Common myeloid progenitor, CD34-positive (primary cell): ENCODE results near the gene SPNS1.

ENCODE experiments used
- CTCF ChIA-PET: fragments of 350-600 bp; sonication (Branson Sonifier 250); formaldehyde crosslinking; loops from one replicate; lab custom pipeline; 2021; ENCODE audit warnings: antibody characterized with exemption; lab: Charles Lee
- POLR2A ChIA-PET: fragments of 350-600 bp; sonication (Branson Sonifier 250); formaldehyde crosslinking; loops from one replicate; lab custom pipeline; 2021; ENCODE audit warnings: antibody characterized with exemption; lab: Charles Lee
- DNase-seq, 3 donors: peaks; one replicate each; pipeline versions ENCODE4 v3.0.0 to v3.0.0-alpha.2; 2013
- H3K27ac ChIP-seq, 2 experiments: 1 replicate in 1 of 2; 2 replicates in 1 of 2; pipeline ENCODE4 v1.7.0; 2013; ENCODE audit warnings: inconsistent platforms in 2 of 2, low read length in 2 of 2, mild to moderate bottlenecking in 2 of 2, low read depth in 1 of 2, moderate library complexity in 1 of 2; ENCODE audit not compliant: severe bottlenecking in 2 of 2, insufficient read depth in 1 of 2, poor library complexity in 1 of 2
- H3K27me3 ChIP-seq, 5 experiments: replicated peaks in 2 of 5; 1 replicate in 3 of 5; 2 replicates in 2 of 5; pipeline versions ENCODE4 v1.6.1 to v1.7.0; 2013; ENCODE audit warnings: low read length in 4 of 5, mild to moderate bottlenecking in 2 of 5, moderate library complexity in 2 of 5, inconsistent platforms in 1 of 5; ENCODE audit not compliant: insufficient read depth in 5 of 5, control insufficient read depth in 4 of 5
- H3K36me3 ChIP-seq, 4 experiments: 1 replicate in 2 of 4; 2 replicates in 2 of 4; pipeline versions ENCODE4 v1.6.1 to v1.7.0; 2013; ENCODE audit warnings: low read length in 3 of 4, control low read depth in 1 of 4, mild to moderate bottlenecking in 1 of 4; ENCODE audit not compliant: control insufficient read depth in 4 of 4, insufficient read depth in 4 of 4
- H3K4me1 ChIP-seq, 4 experiments: 1 replicate in 3 of 4; 2 replicates in 1 of 4; pipeline versions ENCODE4 v1.6.1 to v1.7.1; 2013; ENCODE audit warnings: low read length in 3 of 4, mild to moderate bottlenecking in 3 of 4, control low read depth in 1 of 4, inconsistent platforms in 1 of 4, moderate library complexity in 1 of 4; ENCODE audit not compliant: control insufficient read depth in 4 of 4, insufficient read depth in 4 of 4; ENCODE audit errors: control extremely low read depth in 1 of 4
- H3K4me3 ChIP-seq, 7 experiments: 1 replicate in 4 of 7; 2 replicates in 3 of 7; pipeline versions ENCODE4 v1.5.1 to v1.7.0; 2013; ENCODE audit warnings: mild to moderate bottlenecking in 7 of 7, low read length in 6 of 7, moderate library complexity in 6 of 7, inconsistent platforms in 2 of 7, low read depth in 2 of 7, control low read depth in 1 of 7; ENCODE audit not compliant: insufficient read depth in 4 of 7, control insufficient read depth in 1 of 7; ENCODE audit errors: extremely low read depth in 1 of 7
- H3K9me3 ChIP-seq, 5 experiments: 1 replicate in 4 of 5; 2 replicates in 1 of 5; pipeline versions ENCODE4 v1.6.1 to v1.7.1; 2013; ENCODE audit warnings: low read length in 4 of 5, mild to moderate bottlenecking in 2 of 5, inconsistent platforms in 1 of 5, low read depth in 1 of 5, moderate library complexity in 1 of 5; ENCODE audit not compliant: control insufficient read depth in 4 of 5, insufficient read depth in 2 of 5; ENCODE audit errors: control extremely low read depth in 1 of 5
- WGBS: methylation state at CpG from one replicate; pipeline ENCODE4 v1.1.5; 2013; ENCODE audit not compliant: insufficient coverage; 5-methylcytosine and 5-hydroxymethylcytosine counted together

SPNS1 gene

GRCh38 chr16:29009050-29009837, 34.7 kb downstream of the SPNS1 start:
- peak overlapping the region in 1 of 2 experiments; percentile 73 for H3K27ac ChIP-seq
- peak overlapping the region in 3 of 7 experiments; percentile 13 to 54 (median 36) for H3K4me3 ChIP-seq
- peak; percentile 79 to 91 (median 85) for DNase-seq
- H3K9me3 ChIP-seq: no peaks in the 10 kb centered on the region
- POLR2A ChIA-PET: no interaction called here
- no peaks in the 10 kb centered on the region for H3K36me3 ChIP-seq
- H3K4me1 ChIP-seq: peaks cover 2 to 64% (median 39%) of the 10 kb centered on the region in 4 experiments
- CTCF ChIA-PET: interaction anchor here (0.9 to 1.2 kb wide), 2 partner anchors 8 to 66 kb away, joined by 3 to 5 read pairs; no protein-coding TSS in a partner anchor
- no peaks in the 10 kb centered on the region for H3K27me3 ChIP-seq
- WGBS: 39% methylated on average over 10 of the region's 14 CpGs

GRCh38 chr16:29009838-29010166, 35.2 kb downstream of the SPNS1 start:
- POLR2A ChIA-PET: no interaction called here
- Histone ChIP-seq H3K4me1 (peaks cover 2 to 60% (median 38%) of the 10 kb centered on the region in 4 experiments), H3K27me3 (no peaks in the 10 kb centered on the region), H3K36me3 (no peaks in the 10 kb centered on the region), H3K27ac (peak overlapping the region in 1 of 2 experiments; percentile 68), H3K9me3 (no peaks in the 10 kb centered on the region), H3K4me3 (peak overlapping the region in 2 of 7 experiments; percentile 1 to 36)
- WGBS: 89% methylated on average over 2 of the region's 2 CpGs
- CTCF ChIA-PET: interaction anchor here (0.9 to 1.3 kb wide), 3 partner anchors 8 to 66 kb away, joined by 3 to 5 read pairs (median 4); no protein-coding TSS in a partner anchor
- no peak for DNase-seq

GRCh38 chr16:29011112-29011511, 36.5 kb downstream of the SPNS1 start:
- H3K4me3 ChIP-seq: no peak overlapping the region
- H3K9me3 ChIP-seq: no peaks in the 10 kb centered on the region
- POLR2A ChIA-PET: no interaction called here
- no peaks in the 10 kb centered on the region for H3K27me3 ChIP-seq
- DNase-seq: peak in 2 of 3 donors; percentile 39 to 54
- WGBS: 77% methylated on average over 8 of the region's 8 CpGs
- no peak overlapping the region for H3K27ac ChIP-seq
- CTCF ChIA-PET: interaction anchor here (1.2 to 1.4 kb wide), 3 partner anchors 10 to 26 kb away, joined by 4 to 6 read pairs (median 6); partner anchors contain the start of gene LAT
- H3K4me1 ChIP-seq: peaks cover 2 to 56% (median 37%) of the 10 kb centered on the region in 4 experiments
- H3K36me3 ChIP-seq: no peaks in the 10 kb centered on the region

GRCh38 chr16:29011851-29012250, 37.3 kb downstream of the SPNS1 start:
- no peaks in the 10 kb centered on the region for H3K36me3 ChIP-seq

GRCh38 chr16:29012913-29013553, 38.5 kb downstream of the SPNS1 start:
- POLR2A ChIA-PET: no interaction called here
- H3K27ac ChIP-seq: no peak overlapping the region
- no peaks in the 10 kb centered on the region for H3K9me3 ChIP-seq
- CTCF ChIA-PET: no interaction called here
- H3K4me1 ChIP-seq: peaks cover 2 to 48% (median 30%) of the 10 kb centered on the region in 4 experiments
- H3K36me3 ChIP-seq: no peaks in the 10 kb centered on the region
- peak in 2 of 3 donors; percentile 29 to 54 for DNase-seq
- no peak overlapping the region for H3K4me3 ChIP-seq
- 81% methylated on average over 5 of the region's 9 CpGs for WGBS
- H3K27me3 ChIP-seq: no peaks in the 10 kb centered on the region

More at GRCh38 chr16:29011851-29012250, 37.3 kb downstream of the SPNS1 start:
- POLR2A ChIA-PET: no interaction called here
- Histone ChIP-seq H3K27ac (no peak overlapping the region), H3K27me3 (no peaks in the 10 kb centered on the region), H3K4me3 (no peak overlapping the region), H3K4me1 (peaks cover 2 to 56% (median 37%) of the 10 kb centered on the region in 4 experiments), H3K9me3 (no peaks in the 10 kb centered on the region)
- 100% methylated on average over 2 of the region's 4 CpGs for WGBS
- CTCF ChIA-PET: interaction anchor here (1.2 to 1.4 kb wide), 2 partner anchors 9 to 27 kb away, joined by 6 read pairs; partner anchors contain the start of gene LAT
- no peak for DNase-seq

- CTCF ChIA-PET: interaction anchor here (1.2 kb wide), 1 partner anchor 10 kb away, joined by 3 read pairs; no protein-coding TSS in a partner anchor
- POLR2A ChIA-PET: no interaction called here
- Histone ChIP-seq H3K27me3 (no peaks in the 10 kb centered on the region), H3K9me3 (no peaks in the 10 kb centered on the region), H3K4me1 (peaks cover 2 to 33% (median 14%) of the 10 kb centered on the region in 4 experiments), H3K36me3 (no peaks in the 10 kb centered on the region), H3K4me3 (no peak overlapping the region), H3K27ac (no peak overlapping the region)
- no peak for DNase-seq
- WGBS: 100% methylated on average over 3 of the region's 3 CpGs
These were observed 40.0 kb downstream of the SPNS1 start for GRCh38 chr16:29014561-29015069.
